ENCODE data around the gene HDLBP. TPM values are rescaled to one million over a fixed set of nuclear protein-coding genes. Genes with fewer than 3 reads are reported as not detected.

Gene HDLBP
- total RNA-seq, 4 donors from 2014 or later: 383 to 486 (median 444) TPM

DNA sequence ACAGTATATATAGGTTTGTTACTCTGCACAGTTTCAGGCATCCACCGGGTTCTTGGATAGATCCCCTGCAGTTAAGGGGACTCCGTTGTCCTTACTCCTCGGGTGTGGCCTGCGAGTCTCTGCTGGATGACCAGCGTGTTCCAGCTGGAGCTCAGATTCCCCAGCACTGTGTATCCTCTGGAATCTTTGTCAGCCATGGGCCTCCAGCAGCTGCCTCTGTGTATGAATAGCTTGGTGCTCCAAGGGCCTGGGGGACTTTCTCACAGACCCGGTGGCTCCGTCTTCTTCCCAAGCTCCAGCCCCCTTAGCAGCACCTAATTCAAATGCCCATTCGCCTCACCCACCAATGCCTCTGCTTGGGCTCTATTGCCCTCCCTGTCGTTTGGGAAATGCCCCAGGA, 120.7 kb downstream of the HDLBP start:
- H3K27ac ChIP-seq: no peak overlapping the region
- TF ChIP-seq, protein P1, sequence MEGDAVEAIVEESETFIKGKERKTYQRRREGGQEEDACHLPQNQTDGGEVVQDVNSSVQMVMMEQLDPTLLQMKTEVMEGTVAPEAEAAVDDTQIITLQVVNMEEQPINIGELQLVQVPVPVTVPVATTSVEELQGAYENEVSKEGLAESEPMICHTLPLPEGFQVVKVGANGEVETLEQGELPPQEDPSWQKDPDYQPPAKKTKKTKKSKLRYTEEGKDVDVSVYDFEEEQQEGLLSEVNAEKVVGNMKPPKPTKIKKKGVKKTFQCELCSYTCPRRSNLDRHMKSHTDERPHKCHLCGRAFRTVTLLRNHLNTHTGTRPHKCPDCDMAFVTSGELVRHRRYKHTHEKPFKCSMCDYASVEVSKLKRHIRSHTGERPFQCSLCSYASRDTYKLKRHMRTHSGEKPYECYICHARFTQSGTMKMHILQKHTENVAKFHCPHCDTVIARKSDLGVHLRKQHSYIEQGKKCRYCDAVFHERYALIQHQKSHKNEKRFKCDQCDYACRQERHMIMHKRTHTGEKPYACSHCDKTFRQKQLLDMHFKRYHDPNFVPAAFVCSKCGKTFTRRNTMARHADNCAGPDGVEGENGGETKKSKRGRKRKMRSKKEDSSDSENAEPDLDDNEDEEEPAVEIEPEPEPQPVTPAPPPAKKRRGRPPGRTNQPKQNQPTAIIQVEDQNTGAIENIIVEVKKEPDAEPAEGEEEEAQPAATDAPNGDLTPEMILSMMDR (IDR thresholded peaks at IDR 0.05 in 4 of 5, conservative IDR thresholded peaks at IDR 0.05 in 1 of 5): no peak
- no peak for TF ChIP-seq POLR2A (IDR thresholded peaks at IDR 0.05)
- H3K9me3 ChIP-seq: no peaks in the 10 kb centered on the region
- no peak overlapping the region for H3K4me3 ChIP-seq
- in situ Hi-C loops (cut with MboI; ENCODE audit: low sequenced_read_pairs in 4 of 4) (no loop called here), intact Hi-C loops (cut with DNase I; ENCODE audit: low total_unique reads) (no loop called here)
- H3K4me1 ChIP-seq: no peaks in the 10 kb centered on the region
- ATAC-seq (no peak), DNase-seq (no peak)
- no peaks in the 10 kb centered on the region for H3K27me3 ChIP-seq
- no peaks in the 10 kb centered on the region for H3K36me3 ChIP-seq

DNA sequence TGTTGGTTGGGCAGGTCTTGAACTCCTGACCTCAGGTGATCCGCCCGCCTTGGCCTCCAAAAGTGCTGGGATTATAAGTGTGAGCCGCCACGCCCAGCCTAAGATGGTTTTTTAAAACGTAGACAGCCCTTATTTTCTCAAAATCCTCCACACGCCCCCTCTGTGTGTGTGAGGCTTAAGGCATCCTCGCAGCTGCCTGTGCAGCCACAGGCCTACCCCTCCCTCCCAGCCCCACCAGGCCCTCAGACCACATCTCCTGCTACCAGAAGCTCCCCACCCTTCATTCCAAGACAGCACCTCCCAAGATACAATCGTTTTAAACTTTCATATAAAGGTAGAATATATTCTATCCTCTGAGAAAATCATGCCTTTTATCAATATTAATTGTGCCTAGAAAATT, 122.2 kb downstream of the HDLBP start:
- Histone ChIP-seq H3K9me3 (no peaks in the 10 kb centered on the region), H3K36me3 (no peaks in the 10 kb centered on the region), H3K27me3 (no peaks in the 10 kb centered on the region), H3K4me1 (no peaks in the 10 kb centered on the region), H3K4me3 (no peak overlapping the region), H3K27ac (no peak overlapping the region)
- TF ChIP-seq, protein P1 (IDR thresholded peaks at IDR 0.05 in 4 of 5, conservative IDR thresholded peaks at IDR 0.05 in 1 of 5): no peak
- no peak for TF ChIP-seq POLR2A (IDR thresholded peaks at IDR 0.05)
- ATAC-seq: no peak
- no peak for DNase-seq
- in situ Hi-C loops (cut with MboI; ENCODE audit: low sequenced_read_pairs in 4 of 4): no loop called here
- intact Hi-C loops (cut with DNase I; ENCODE audit: low total_unique reads): no loop called here

DNA sequence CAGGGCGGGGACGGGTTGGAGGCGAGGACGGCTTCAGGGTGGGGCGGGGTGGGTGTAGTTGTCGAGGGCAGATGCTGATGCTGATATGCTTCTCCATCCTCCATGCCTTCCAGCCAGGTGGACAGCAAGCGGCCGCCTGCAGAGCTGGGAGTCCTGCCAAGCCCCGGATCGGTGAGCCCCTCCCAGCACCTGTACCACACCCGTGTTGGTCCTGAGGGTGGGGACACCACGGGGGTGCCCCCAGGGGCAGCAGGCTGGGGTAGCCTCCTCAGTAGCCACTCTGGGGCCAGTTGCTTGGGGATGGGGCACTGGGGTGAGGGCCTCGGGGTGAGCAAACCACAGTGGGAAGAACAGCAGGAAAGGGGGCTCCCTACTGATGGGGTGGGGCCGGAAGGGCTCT, 124.4 kb downstream of the HDLBP start:
- no peaks in the 10 kb centered on the region for H3K27me3 ChIP-seq
- in situ Hi-C loops (cut with MboI; ENCODE audit: low sequenced_read_pairs in 4 of 4): no loop called here
- no peaks in the 10 kb centered on the region for H3K36me3 ChIP-seq
- ATAC-seq (no peak), DNase-seq (no peak)
- no peak overlapping the region for H3K27ac ChIP-seq
- H3K4me3 ChIP-seq: no peak overlapping the region
- intact Hi-C loops (cut with DNase I; ENCODE audit: low total_unique reads): no loop called here
- H3K4me1 ChIP-seq: no peaks in the 10 kb centered on the region
- TF ChIP-seq POLR2A (IDR thresholded peaks at IDR 0.05): no peak
- TF ChIP-seq, protein P1 (IDR thresholded peaks at IDR 0.05 in 4 of 5, conservative IDR thresholded peaks at IDR 0.05 in 1 of 5): no peak
- no peaks in the 10 kb centered on the region for H3K9me3 ChIP-seq

DNA sequence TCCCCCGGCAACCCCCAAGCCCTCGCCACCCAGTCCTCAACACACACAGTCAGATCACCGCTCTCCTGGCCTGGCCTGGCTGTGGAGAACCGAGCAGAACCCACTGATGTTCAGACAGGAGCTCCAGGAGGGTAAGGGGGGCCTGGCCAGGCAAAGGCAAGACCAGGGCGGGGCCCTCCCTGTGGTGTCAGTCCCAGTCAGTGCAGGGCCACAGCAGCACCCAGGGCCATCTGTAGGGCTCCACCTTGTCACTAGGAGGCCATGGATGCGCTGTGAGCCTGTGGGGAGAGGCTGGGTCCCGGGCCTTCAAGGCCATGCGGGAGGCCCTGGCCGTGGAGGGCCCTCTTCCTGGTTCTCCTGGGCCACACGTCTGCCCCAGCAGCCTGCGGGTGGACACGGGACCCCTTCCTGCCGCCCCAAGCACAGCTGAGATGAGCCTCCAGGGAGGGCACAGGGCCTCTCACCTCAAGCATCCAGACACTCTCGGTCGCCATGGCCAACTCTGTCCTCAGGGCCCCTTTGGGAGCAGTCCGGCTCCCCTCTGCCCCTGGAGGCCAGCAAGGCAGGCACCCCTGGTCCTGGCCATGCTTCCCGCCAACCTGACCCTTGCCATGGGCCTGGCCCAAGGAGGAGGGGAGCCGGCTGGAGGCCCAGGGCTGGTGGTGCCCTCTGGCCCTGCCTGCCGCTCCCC, 125.0 kb downstream of the HDLBP start:
- no peak for TF ChIP-seq POLR2A (IDR thresholded peaks at IDR 0.05)
- TF ChIP-seq, protein P1 (IDR thresholded peaks at IDR 0.05 in 4 of 5, conservative IDR thresholded peaks at IDR 0.05 in 1 of 5): no peak
- DNase-seq (no peak), ATAC-seq (no peak)
- Histone ChIP-seq H3K36me3 (no peaks in the 10 kb centered on the region), H3K4me3 (no peak overlapping the region), H3K27me3 (no peaks in the 10 kb centered on the region), H3K9me3 (no peaks in the 10 kb centered on the region), H3K27ac (no peak overlapping the region), H3K4me1 (no peaks in the 10 kb centered on the region)
- intact Hi-C loops (cut with DNase I; ENCODE audit: low total_unique reads) (no loop called here), in situ Hi-C loops (cut with MboI; ENCODE audit: low sequenced_read_pairs in 4 of 4) (no loop called here)

DNA sequence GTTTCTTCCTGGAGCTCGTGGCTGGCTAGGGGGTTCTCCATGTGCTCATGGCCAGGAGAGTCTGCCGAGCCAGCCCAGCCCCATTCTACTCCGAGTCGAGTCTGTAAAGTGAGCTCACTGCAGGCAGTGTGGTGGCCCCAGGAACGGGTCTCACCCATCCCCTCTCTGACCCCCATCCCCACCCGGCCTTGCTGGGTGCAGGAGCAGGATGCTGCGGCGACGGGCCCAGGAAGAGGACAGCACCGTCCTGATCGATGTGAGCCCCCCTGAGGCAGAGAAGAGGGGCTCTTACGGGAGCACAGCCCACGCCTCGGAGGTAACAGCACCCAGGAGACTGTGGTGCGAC, 125.6 kb downstream of the HDLBP start:
- intact Hi-C loops (cut with DNase I; ENCODE audit: low total_unique reads): no loop called here
- DNase-seq: no peak
- in situ Hi-C loops (cut with MboI; ENCODE audit: low sequenced_read_pairs in 4 of 4): no loop called here

More for the DNA sequence above, 125.6 kb downstream of the HDLBP start:
- Histone ChIP-seq H3K4me3 (no peak overlapping the region), H3K27ac (no peak overlapping the region), H3K36me3 (no peaks in the 10 kb centered on the region), H3K27me3 (no peaks in the 10 kb centered on the region), H3K9me3 (no peaks in the 10 kb centered on the region), H3K4me1 (no peaks in the 10 kb centered on the region)
- TF ChIP-seq, protein P1 (IDR thresholded peaks at IDR 0.05 in 4 of 5, conservative IDR thresholded peaks at IDR 0.05 in 1 of 5): no peak
- TF ChIP-seq POLR2A (IDR thresholded peaks at IDR 0.05): no peak
- ATAC-seq: no peak

Data from gastrocnemius medialis (tissue), 4 donors.